ENCODE data around the gene GALNT10. TPM values are rescaled to one million over a fixed set of nuclear protein-coding genes. Genes with fewer than 3 reads are reported as not detected.
A peak's percentile ranks its signal among the peaks of the same experiment; 100 is the strongest.

GALNT10 gene
- total and polyA plus RNA-seq, 2 of the 8 experiments (the other 6 are each of a cell fraction or from before 2014, with no cell fraction given), result 4.6 to 15.5 TPM

GRCh38 chr5:154370119-154370518, 179.6 kb downstream of the GALNT10 start:
- no peak overlapping the region for H4K8ac ChIP-seq (ENCODE audit: extremely low read depth, insufficient read depth, low read length)
- H3K36me3 ChIP-seq (ENCODE audit: control insufficient read depth in 2 of 4, insufficient read depth in 4 of 4, low read length in 3 of 4), result no peaks in the 10 kb centered on the region
- ChIA-PET CTCF (ENCODE audit: partially characterized antibody) (interaction anchor here (1.0 to 1.6 kb wide), 2 partner anchors 35 to 298 kb away, joined by 3 to 4 read pairs; no protein-coding TSS in a partner anchor), POLR2A (ENCODE audit: partially characterized antibody) (interaction anchor here (0.8 kb wide), 1 partner anchor 10 kb away, joined by 3 read pairs; no protein-coding TSS in a partner anchor)
- H3K79me2 ChIP-seq (ENCODE audit: control insufficient read depth in 1 of 2, insufficient read depth in 2 of 2, low read length in 2 of 2), result no peaks in the 10 kb centered on the region
- no peak overlapping the region for H3K56ac ChIP-seq (replicated peaks; ENCODE audit: insufficient read length, low read depth, low read length)
- H4K91ac ChIP-seq (replicated peaks; ENCODE audit: insufficient read length, low read length), result no peak overlapping the region
- WGBS, 2 experiments (ENCODE audit: extremely low coverage in 1 of 2, insufficient coverage in 1 of 2, insufficient read length in 1 of 2, insufficient replicate concordance in 2 of 2, low coverage in 1 of 2, low lambda C conversion rate in 2 of 2, missing lambda C conversion rate in 1 of 2), result 89% methylated on average over 3 of the region's 3 CpGs; no CpG with 5 or more reads in 1 of the 2 experiments
- H3K9me3 ChIP-seq (ENCODE audit: insufficient read depth in 2 of 2, low read depth in 1 of 2, low read length in 1 of 2), result no peaks in the 10 kb centered on the region
- H2BK5ac ChIP-seq (ENCODE audit: low read depth, low read length), result no peak overlapping the region
- peaks cover 6 to 11% (median 9%) of the 10 kb centered on the region in 4 experiments; a peak in 6 of 7 replicates for H3K4me1 ChIP-seq (replicated peaks in 1 of 4; ENCODE audit: control insufficient read depth in 3 of 4, insufficient read depth in 4 of 4, low read length in 3 of 4)
- H3K23me2 ChIP-seq (ENCODE audit: low read depth, low read length), result no peaks in the 10 kb centered on the region
- no peak overlapping the region for H2AFZ ChIP-seq (ENCODE audit: low read length)
- H4K20me1 ChIP-seq (replicated peaks in 1 of 2; ENCODE audit: control insufficient read depth in 1 of 2, insufficient read depth in 2 of 2, low read length in 2 of 2), result no peaks in the 10 kb centered on the region
- no peak overlapping the region for H3K4me3 ChIP-seq (ENCODE audit: extremely low read depth in 1 of 4, insufficient read depth in 2 of 4, low read depth in 3 of 4, low read length in 4 of 4)
- no peaks in the 10 kb centered on the region for H3K27me3 ChIP-seq (replicated peaks in 1 of 4; ENCODE audit: control insufficient read depth in 3 of 4, extremely low read depth in 1 of 4, insufficient read depth in 3 of 4, low read length in 3 of 4)
- H3K27ac ChIP-seq (ENCODE audit: low read depth, low read length), result no peak overlapping the region
- 0 out of 2 replicates have a peak, but pooled peaks have one; percentile 23 for TF ChIP-seq TEAD4 (IDR thresholded peaks at IDR 0.05; ENCODE audit: low read depth, low read length)
- TF ChIP-seq, protein P1, sequence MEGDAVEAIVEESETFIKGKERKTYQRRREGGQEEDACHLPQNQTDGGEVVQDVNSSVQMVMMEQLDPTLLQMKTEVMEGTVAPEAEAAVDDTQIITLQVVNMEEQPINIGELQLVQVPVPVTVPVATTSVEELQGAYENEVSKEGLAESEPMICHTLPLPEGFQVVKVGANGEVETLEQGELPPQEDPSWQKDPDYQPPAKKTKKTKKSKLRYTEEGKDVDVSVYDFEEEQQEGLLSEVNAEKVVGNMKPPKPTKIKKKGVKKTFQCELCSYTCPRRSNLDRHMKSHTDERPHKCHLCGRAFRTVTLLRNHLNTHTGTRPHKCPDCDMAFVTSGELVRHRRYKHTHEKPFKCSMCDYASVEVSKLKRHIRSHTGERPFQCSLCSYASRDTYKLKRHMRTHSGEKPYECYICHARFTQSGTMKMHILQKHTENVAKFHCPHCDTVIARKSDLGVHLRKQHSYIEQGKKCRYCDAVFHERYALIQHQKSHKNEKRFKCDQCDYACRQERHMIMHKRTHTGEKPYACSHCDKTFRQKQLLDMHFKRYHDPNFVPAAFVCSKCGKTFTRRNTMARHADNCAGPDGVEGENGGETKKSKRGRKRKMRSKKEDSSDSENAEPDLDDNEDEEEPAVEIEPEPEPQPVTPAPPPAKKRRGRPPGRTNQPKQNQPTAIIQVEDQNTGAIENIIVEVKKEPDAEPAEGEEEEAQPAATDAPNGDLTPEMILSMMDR (IDR thresholded peaks at IDR 0.05; ENCODE audit: control extremely low read depth in 1 of 3, insufficient read depth in 1 of 3, low read depth in 1 of 3, low read length in 3 of 3), result no peak
- TF ChIP-seq POLR2A (IDR thresholded peaks at IDR 0.05; ENCODE audit: control extremely low read depth in 1 of 2, low read depth in 2 of 2, low read length in 2 of 2), result no peak
- TF ChIP-seq POU5F1 (IDR thresholded peaks at IDR 0.05; ENCODE audit: low read depth, low read length), result no peak
- no peak overlapping the region for H3K18ac ChIP-seq (ENCODE audit: extremely low read depth, low read length)
- H3K79me1 ChIP-seq (ENCODE audit: low read depth, low read length), result no peaks in the 10 kb centered on the region
- H2BK120ac ChIP-seq (replicated peaks; ENCODE audit: low read depth, low read length), result no peak overlapping the region
- no peak overlapping the region for H4K5ac ChIP-seq (ENCODE audit: insufficient read length, low read depth, low read length)
- no peak overlapping the region; the same call in 1 of the 2 replicates for H2BK12ac ChIP-seq (ENCODE audit: low read depth, low read length)
- no peak overlapping the region for H2BK15ac ChIP-seq (ENCODE audit: low read length)
- H2BK20ac ChIP-seq (ENCODE audit: low read length), result no peak overlapping the region
- no peak overlapping the region; the same call in 1 of the 2 replicates for H2AK5ac ChIP-seq (ENCODE audit: low read depth, low read length)
- H3K4ac ChIP-seq (replicated peaks; ENCODE audit: insufficient read length, low read depth, low read length), result no peak overlapping the region
- no peak for FAIRE-seq
- H3K9ac ChIP-seq (replicated peaks in 1 of 4; ENCODE audit: extremely low read depth in 1 of 4, low read depth in 3 of 4, low read length in 3 of 4), result no peak overlapping the region
- H3K14ac ChIP-seq (ENCODE audit: insufficient read length), result no peak overlapping the region
- H3K4me2 ChIP-seq (ENCODE audit: insufficient read depth in 1 of 2, low read depth in 2 of 2, low read length in 2 of 2), result 0 out of 4 replicates have a peak overlapping the region, but pooled peaks of 1 of the 2 experiments have one; percentile 23
- H3K23ac ChIP-seq (ENCODE audit: insufficient read length), result no peak overlapping the region
- DNase-seq (ENCODE audit: low read depth in 1 of 2, low spot score in 2 of 2), result no peak
